GM18517 (cell line): ENCODE data around the gene DOCK11.
A peak's percentile ranks its signal among the peaks of the same experiment; 100 is the strongest.
"Not testable (repeated sequence)": the region's sequence is repeated elsewhere in the genome, so short reads cannot be mapped to it uniquely, and the experiment has no call there.

Experiments used
- ATAC-seq: cut with Tn5 transposase; IDR thresholded peaks from one replicate; pipeline ENCODE4 v1.9.1; 2021; ENCODE audit warnings: mild to moderate bottlenecking, moderate library complexity; ENCODE audit not compliant: unreplicated experiment

The DOCK11 gene

DNA sequence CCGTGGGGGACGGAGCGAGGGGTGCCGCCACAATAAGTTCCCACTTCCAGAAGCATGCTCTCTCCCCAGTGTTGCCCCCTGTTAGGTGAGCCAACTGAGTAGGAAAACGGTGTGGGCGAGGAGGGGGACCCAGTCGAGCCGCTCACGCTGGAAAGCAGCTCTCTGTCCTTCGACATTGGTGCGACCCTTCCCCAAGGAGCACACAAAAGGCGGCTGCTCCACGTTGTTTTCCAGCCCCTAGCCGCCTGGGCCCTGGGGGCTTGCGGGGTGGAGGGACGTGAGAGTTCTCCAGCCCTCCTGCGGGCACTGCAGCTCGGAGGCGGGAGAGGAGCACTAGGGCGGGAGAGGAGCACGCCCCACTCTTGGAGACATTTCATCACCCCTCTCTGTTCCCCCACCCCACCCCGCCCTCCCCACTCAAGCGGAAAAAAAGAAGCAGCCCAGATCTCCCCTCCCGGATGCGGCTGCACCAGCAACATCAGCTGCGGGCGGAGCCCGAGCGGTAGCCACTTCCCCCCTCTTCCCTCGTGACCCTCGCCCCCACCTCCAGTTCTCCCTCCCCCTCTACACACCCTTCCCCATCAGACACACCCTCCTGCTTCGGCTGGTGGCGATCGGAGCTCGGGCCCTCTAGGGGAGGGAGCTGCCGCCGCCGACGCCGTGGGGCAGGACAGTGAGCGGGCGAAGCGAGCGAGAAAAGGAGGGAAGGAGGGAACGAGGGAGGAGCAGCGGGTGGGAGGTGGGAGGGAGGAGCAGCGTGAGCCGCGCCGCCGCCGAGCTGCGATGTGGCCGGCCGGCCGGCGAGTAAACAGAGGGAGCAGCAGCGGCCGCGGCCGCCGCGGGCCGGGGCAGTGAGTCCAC, at the start of gene DOCK11:
TSS of gene DOCK11 (plus strand) at position 755 of the 861 bp plus-strand sequence. CDS start 157 bp downstream, outside the sequence.
- ATAC-seq, result peak; percentile 52

DNA sequence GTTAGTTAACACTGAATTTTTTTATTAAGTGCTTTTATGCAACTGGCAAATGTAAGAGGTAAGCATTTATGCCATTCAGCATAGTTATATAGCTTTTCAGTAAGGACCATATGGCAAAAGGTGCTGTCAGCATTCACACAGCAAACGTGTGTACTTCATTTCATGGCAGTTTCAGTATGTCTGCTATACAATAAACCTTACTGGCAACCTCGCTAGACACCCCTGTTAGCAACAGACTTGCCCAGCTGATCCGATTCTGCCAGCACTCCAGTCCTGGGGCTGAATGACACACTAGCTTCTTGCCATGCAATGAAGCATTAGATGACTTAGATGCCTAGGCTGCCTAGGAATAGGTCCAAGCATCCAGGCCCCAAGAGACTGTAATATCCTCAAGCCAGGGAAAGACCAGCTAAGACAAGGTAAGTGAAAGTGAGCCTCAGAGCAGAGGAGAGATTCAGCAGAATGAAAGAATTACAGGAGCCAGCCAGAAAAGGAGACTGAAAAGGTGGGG, 47.3 kb upstream of the DOCK11 start:
- ATAC-seq, result no peak

DNA sequence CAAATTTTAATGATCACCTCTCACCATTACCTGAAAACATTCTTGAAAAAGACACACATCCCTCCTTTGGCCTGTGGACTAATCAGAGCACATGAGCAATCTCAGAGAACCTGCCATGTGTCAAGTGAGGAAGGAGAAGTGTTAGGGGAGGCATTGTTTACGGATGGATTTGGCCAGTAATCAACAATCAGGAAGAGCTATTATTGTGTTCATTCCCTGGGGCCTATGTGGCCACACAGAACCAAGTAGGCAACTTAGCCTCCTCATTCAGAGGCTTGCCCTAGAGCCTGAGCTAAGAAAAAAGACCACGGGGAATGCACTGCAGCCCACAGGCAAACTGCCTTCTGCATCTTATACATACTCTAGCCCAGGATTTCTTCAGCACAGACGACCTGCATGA, 40.6 kb upstream of the DOCK11 start:
- ATAC-seq, result no peak

DNA sequence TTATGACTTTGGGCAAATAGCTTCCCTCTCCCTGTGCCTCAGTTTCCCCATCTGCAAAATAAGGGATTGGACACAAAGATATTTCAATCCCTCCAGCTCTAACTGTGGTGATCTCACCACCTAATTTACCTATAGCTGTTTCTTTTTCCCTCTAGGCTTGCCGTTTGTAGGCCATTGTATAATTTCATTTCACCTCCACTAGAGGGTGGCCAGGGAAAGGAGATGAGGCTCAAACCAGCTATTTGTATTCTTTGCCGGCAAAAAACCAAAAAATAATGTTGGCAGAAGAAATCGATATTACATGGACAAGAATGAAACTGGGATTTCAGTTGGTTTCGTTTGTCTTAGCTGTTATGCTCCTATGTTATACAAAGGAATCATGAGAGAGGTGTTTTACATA, 36.1 kb upstream of the DOCK11 start:
- no peak for ATAC-seq

DNA sequence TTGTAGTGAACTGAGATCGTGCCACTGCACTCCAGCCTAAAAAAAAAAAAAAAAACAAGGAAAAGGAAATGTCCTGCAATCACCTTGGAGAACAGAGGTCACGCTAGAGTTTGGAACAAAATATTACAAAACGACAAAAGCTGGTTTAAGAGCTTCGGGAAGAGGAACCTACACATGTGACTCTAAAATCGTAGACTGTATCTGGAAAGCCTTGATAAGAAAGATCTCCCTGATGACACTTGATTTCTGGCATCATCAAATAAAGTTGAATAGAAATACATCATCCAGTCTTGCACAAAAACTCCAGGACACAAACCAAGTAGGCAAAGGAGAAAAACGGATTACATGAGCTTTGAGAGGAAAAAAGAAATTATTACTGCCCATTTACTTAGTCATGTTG, 31.1 kb upstream of the DOCK11 start:
- no peak for ATAC-seq

DNA sequence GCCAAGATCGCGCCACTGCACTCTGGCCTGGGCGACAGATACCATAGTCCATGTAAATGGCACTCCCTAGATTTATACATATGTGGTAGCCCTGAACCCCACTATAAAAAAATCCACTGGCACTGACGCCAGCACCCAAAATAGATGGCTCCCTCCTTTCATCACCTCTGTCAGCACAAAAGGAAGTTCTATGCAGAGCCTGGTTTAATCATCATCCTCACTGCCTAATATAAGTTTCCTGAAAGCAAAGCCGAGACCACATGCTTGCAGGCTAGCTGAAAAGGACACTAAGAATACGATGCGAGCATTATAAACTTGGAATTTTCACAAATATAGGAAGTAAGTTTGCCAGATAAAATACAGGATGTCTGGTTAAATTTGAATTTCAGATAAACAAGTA, 27.5 kb upstream of the DOCK11 start:
- no peak for ATAC-seq

DNA sequence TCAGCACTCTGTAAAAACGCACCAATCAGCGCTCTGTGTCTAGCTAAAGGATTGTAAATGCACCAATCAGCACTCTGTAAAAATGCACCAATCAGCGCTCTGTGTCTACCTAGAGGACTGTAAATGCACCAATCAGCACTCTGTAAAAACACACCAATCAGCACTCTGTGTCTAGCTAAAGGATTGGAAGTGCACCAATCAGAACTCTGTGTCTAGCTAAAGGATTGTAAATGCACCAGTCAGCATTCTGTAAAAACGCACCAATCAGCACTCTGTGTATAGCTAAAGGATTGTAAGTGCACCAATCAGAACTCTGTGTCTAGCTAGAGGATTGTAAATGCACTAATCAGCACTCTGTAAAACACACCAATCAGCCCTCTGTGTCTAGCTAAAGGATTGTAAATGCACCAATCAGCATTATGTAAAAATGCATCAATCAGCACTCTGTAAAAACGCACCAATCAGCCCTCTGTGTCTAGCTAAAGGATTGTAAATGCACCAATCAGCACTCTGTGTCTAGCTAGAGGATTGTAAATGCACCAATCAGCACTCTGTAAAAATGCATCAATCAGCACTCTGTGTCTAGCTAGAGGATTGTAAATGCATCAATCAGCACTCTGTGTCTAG, 24.8 kb upstream of the DOCK11 start:
- ATAC-seq, result not testable (repeated sequence)

DNA sequence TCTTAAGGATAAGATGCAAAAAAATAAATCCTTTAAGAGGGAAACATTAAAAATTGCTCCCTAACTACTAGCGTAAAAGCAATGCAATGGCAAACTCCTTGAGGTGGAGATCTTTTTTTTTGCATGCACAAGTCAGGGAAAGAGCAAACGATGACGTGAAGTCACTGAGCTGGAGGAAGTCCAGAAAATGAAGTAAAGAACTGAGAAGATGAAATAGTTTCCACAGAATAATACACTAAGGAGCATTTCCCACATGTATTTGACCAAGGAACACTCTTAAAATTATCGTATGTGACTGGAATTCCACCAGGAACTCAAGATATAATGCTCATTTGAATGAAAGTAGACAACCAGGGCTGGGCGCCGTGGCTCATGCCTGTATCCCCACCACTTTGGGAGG, 21.0 kb upstream of the DOCK11 start:
- ATAC-seq, result no peak

DNA sequence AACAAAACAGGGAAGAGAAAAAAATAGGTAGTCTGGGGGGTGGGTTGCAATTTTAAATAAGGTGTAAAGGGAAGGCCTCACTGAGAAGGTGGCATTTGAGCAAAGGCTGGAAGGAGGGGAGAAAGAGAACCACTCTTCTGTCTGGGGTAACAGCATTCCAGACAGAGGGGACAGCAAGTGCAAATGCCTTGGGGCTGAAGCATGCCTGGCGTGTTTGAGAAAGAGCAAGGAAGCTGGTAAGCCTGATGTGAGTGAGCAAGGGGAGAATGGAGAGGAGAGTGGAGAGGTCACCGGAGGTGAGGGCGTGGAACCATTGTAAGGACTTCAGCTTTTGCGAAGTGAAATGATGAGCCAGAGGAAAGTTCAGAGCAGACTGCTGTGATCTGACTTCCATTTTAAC, 19.7 kb upstream of the DOCK11 start:
- ATAC-seq, result no peak

DNA sequence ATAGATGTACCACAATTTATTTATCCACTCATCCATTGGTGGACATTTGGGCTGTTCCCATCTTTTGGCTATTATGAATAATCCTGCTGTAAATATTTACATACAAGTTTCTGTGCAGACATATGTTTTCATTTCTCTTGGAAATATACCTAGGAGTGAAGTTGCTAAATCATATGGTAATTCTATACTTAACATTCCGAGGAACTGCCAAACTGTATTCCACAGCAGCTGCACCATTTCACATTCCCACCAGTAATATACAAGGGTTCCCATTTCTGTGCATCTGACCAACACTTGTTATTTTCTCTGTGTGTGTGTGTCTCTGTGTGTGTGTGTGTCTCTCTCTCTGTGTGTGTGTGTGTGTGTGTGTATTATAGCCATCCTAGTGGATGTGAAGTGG, 15.4 kb upstream of the DOCK11 start:
- no peak for ATAC-seq

DNA sequence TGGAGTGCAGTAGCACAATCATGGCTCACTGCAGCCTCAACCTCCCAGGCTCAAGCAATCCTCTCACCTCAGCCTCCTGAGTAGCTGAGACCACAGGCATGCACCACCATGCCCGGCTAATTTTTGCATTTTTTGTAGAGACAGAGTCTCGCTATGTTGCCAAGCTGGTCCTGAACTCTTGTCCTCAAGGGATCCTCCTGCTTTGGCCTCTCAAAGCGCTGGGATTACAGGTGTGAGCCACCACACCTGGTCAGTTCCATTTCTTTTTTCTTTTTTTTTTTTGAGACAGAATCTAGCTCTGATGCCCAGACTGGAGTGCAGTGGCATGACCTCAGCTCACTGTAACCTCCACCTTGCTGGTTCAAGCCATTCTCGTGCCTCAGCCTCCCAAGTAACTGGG, 13.2 kb upstream of the DOCK11 start:
- not testable (repeated sequence) for ATAC-seq

DNA sequence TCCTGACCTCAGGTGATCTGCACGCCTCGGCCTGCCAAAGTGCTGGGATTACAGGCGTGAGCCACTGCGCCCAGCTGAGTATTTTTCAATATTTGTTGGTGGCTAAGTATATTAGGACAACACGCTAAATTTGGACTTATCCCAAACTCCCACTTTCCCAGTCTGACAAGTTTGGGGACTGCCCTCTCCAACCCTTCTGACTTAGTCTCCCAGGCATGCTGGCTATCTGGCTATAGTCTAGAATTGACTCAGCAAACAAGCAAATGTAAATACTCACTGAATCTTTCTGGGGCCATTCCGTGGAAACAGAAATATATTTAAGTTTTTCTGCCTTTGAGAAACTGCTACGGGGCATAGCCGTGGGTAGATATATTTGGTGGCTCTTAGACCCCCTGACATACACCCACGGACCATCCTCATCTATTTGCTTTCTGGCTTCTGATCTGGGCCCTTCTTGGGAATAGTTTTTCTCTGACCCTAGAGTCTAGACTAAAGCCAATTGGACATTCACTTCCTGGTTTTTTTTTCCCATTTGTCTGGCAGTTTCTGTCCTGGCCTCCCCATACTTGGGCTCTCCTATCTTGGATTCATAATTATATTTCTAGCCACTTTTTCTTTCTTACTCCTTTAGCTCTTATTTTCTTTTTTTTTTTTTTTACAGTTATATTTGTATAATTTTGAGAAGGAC, 11.3 kb upstream of the DOCK11 start:
- ATAC-seq, result no peak

DNA sequence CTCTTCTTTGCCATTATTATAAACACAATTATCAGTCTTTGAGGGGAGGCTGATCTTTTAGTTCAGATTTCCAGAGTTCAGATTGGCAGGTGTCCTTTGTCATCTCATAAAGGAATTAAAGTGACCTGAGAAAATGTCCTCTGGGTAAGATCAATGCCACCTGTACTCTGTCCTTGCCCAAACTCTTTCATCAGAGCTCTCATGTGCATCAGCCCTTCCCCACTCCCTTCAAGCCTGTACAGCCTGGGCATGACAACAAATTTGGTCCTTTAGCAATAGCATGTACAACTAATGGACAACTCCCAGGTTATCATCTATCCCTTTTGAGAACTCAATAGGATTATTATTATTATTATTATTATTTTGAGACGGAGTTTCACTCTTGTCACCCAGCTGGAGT, 8.9 kb upstream of the DOCK11 start:
- not testable (repeated sequence) for ATAC-seq

DNA sequence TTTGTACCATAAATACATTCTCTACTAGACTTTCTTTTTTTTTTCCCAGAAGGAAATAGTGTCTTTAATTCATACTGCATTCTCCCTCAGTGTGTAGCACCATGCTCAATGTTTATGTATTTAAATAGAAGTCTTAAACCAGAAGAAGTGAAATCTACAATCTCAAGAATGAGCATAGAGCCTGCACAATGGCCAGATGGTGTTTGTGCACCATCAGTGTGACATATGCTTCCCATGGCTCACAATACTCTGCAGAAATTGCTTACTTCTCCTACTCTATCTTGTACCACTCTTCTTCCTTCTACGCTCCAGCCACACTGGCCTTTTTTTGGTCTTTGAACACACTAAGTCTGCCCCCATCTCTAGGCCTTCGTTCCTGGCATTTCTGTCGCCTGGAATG, 2.6 kb upstream of the DOCK11 start:
- ATAC-seq, result no peak

DNA sequence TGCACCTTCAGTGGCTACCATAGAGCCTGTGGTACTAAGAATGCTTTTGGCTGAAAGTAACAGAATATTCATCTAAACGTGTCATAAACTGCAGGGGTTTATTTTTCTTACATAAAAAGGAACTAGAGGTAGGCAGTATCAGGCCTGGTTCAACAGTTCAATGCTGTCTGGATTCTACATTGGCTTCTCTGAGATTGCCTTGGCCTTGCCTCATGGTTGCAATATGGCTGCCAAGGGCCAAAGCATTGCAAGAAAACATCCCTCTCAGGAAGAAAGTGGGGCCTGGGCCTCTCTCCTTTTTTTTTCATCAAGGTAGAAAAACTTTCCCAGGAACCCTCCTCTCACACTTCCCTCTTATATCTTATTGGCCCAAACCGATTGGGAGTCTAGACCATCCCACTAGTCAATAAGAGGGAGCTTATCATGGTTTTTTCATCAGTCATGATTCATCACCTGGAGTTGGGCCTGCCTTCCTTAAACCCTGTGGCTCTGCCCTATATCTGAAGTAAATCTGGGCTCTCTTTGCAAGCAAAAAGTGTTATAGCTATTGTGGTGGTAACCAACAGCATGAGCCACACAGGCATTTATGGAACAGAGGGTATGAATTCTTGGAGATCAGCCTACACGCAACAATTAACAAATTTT, 1.8 kb upstream of the DOCK11 start:
- no peak for ATAC-seq

DNA sequence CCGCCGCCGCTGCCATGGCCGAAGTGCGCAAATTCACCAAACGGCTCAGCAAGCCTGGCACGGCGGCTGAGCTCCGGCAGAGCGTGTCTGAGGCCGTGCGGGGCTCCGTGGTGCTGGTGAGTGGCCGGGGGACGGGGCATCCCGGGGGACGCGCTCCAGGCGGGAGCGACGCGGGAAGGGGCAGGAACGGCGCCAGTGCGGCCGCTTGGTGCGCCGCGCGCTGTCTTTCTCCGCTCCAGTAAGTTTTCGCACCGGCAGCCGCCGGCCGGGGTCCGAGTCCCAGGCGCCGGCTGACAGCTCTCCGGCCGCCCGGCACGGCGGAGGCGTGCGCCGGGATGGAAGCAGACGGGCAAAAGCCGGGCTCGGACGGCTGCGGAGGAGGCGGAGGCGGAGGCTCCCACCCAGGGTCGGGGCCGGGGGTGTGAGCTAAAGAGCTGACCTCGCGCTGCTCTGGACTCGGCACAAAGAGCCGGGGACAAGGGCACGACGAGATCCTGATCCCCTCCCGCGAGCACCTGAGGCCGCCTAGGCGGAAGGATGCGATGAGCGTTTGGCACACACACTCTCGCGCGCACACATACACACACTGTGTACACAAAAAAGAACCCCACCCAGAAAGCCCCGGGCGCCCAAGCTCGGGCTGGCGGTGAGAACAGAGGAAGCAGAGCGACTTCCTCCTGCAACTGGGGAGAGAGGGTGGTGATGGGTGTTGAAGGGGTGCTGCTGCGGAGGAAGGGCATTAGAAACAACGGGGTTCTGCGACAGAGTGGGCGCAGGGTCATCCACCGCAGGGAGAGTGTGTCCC, 545 bp downstream of the DOCK11 start:
- ATAC-seq, result peak; percentile 60

DNA sequence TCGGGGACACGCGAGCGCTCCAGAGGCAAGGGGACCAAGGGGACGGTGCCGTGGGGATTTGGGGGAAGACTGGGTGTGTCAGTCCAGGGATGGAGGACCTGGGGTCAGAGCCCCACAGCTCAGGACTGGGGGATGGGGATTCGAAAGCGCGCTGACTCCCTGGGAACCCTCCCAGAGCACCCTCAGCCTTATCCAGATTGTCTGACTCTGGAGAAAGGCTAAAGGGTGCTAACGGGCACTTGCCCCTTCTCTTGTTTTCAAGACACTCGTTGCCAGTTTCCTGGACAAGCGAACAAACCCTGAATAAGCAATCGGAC, 1.1 kb downstream of the DOCK11 start:
- ATAC-seq, result peak; percentile 7

DNA sequence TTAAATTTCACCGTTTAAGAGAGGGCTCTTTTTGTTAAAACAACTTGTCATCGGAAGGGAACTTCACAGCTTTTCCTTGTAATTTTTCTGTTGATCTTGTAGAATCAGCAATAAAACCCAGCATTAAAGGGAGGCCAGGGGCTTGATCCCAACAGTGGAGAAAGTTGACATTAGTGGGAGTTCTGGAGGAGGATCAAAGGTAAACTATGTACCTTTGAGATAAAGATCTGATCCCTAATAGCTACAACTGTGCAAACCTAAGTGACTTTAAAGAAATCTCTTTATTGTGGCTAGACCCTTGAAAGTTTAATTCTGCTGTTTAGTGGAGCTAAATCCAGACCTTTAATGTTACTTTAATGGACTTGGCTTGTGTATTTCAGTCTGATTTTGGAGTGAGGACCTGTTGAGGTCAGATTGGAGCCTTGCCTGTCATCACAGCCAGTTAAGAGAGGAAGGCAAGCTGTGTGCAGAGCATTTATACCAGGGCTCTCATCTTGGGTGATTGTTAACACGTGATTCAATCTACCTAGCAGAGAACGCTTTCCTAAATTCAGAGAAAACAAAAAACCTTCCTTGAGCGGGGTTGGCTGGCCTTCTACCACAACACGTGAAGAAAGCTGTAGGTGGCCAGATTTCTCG, 1.7 kb downstream of the DOCK11 start:
- ATAC-seq, result no peak

DNA sequence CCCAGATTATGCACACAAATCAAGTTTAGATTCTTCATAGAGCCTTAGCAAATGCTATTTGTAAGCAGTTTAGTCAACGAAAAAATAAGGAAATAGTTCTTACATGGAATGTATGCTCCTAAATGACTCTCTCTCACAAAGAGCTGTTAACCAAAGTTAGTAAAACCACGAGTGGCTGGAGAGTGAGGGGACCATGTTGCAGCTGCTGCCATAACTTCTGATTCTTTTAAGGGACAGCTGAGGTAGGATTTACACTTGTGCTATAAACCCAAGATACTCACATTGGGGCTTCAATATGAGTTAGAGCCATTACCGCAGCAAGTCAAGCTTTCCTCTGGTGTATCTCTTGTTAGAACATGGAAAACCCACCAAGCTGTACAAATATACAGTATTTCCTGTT, 2.7 kb downstream of the DOCK11 start:
- ATAC-seq, result no peak

DNA sequence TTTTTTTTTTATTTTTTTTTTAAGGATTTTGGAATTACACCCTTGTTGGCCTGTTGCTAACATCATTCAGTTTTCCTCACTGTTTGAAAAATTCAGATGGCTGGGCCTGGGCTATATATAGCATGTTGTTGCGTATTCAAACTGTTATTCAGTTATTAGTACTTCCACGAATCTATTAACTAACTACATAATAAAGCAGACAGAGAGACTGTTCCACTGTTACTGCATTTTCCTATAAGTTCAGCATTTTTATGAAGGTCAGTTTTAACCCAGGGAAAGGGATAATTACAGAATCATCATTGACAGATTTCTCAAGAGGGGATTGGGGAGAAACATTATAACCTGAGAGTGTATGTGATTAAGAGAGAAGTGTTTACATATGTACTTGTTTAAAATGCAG, 3.1 kb downstream of the DOCK11 start:
- ATAC-seq, result no peak
